NOMO-1 (cell line): Measurements from ENCODE around the gene MGME1.

Source experiments
- DNase-seq, 2 experiments: peaks; one replicate each; lab custom pipeline; 2025; ENCODE audit not compliant: unreplicated experiment in 2 of 2; lab: John Stamatoyannopoulos, UW

MGME1 gene

DNA sequence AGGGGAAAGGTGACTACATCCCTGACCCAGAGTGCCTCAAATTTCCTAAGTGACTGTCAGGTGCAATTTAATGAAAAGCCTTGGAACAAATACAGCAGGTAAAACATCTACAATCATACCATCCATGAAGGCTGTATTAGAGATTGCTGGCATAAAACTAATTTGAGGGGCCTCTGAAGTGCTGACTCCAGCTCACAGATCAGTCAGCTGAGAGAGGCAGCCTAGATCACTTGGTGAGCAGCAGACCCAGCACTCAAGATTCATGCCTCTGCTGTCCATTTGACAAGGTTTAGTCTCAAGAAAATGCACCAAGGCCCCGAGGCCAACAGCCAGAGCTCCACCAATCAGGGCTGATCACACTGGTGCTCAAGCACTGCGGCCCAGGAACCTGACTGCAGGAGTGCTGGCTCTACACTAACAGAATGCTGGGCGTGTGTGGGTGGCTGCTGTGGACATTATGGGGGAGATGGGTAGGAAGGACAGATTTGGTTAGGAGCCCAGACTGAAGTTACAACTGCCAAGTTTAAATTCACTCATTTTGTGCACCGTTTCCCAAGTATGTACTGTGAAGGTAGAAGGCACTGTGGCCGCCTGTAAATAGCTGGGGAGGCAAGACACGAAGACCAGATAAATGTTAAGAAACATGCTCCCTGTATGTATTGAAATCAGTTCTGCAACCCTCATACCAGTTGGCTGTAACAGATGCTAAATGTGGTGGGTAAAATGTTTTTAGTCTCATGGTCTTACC is 28.4 kb upstream of the MGME1 start:
- DNase-seq: no peak

DNA sequence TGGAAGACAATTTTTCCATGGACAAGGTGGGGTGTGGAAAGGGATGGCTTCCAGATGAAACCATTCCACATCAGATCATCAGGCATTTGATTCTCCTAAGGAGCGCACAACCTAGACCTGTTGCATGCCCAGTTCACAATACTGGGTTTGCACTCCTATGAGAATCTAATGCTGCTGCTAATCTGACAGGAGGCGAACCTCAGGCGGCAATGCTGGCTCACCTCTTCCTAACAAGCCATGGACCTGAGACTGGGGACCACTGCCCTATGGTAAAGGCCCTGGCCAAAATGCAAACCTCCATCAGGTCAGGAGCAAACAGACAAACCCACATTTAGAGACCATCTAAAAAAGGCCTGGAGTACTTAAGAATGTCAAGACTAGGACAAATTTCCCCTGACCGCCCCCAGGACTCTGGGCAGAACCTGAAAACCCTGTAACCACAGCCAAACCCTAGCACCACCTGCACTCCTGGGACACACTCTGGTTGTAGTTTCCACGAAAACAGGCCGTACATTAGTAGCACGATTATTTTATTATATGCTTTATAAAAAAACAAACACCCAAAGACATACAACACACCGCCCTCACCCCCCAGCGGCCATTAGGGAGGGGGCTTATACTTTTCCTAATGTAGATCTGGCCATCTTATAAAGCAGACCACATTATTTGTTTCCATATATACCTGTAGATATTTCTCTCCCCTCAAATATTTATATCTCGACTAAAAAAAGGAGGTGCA is 27.6 kb upstream of the MGME1 start:
- no peak for DNase-seq

- no peak for DNase-seq
Measured at GRCh38 chr20:17941826-17942196, 27.0 kb upstream of the MGME1 start.

DNA sequence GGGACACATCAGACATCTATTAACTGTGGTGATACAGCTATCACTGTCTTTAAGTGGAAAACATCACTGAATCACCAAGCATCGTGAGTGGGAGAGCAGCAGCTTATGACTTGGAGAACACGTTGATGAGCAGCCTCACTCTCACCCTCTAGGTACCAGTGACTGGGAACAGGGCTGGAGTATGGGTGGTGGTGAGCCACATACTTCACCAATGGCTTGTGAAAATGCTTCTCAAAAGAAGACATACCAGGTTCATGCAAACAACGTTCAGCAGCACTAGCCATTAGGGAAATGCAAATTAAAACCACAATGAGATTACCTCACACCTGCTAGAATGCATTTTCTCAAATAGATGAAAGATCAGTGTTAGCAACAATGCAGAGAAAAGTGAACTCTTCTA is 25.5 kb upstream of the MGME1 start:
- no peak for DNase-seq

DNA sequence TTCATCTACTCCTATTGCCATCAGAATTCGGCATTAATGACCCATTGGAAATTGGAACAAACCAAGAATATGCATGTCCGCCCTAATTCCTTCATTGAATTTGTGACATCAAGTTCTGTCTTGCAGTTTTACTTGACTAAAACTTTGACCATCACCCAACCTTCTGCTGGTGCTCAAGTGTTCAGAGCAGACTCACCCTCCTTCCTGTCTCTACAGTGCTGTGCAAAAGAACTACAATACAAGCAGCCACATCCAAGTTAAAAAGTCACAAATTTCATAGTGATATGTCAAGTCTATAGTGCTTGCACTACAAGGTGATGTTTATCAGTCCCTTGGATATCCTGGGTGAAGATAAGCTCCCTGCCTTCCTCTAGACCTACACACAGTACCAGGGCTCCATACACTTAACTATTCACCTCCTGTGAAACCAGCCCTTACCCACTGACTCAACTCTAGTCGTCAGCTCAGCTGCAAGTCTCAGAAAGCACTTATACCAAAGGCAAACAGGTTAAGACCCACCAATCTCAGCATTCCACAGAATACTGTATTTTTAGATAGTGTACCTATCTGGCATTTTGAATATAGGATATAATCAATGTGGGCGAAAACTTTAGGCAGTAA is 23.9 kb upstream of the MGME1 start:
- no peak for DNase-seq

- DNase-seq: no peak
Measured at GRCh38 chr20:17946040-17946439, 22.8 kb upstream of the MGME1 start.

- DNase-seq: no peak
Measured at GRCh38 chr20:17946572-17947473, 22.0 kb upstream of the MGME1 start.

DNA sequence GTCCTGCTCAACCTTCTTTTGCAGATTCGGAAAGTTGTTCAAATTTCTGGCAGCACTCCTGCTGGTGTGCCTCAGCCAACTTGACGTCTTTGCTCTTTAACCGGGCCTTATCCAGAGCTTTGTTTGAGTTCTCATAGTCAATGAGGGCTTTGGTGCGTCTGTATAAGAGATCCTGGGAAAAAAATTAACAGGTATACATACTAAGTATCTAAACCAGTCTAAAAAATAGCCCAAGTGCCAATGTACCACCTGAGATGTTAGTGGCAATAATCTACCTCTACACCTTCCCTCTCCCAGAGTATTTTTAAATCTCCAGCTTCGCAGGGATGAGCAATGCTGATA is 21.4 kb upstream of the MGME1 start:
- DNase-seq: no peak

GRCh38 chr20:17948442-17948841 is 20.4 kb upstream of the MGME1 start:
- DNase-seq: no peak

- DNase-seq: no peak
Measured at GRCh38 chr20:17949899-17950298, 18.9 kb upstream of the MGME1 start.

GRCh38 chr20:17950670-17951069 is 18.1 kb upstream of the MGME1 start:
- DNase-seq: no peak

DNA sequence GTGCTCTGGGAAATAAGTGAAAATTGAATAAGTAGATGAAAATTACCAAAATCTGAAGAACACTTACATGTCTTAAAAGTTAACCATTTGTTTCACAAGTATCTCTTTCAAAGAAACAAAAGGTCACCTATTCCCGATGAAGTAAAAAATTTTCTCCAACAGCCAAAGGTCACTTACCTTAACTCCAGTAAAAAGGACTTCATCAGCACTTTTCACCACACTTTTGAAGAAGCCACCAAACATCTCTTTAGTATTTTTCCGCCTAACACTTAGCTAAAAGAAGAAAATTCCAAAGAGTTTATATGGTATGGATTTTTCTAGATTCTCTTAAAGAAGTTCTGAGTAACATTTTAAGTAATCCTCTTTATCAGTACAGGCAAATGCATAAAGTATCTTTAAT is 17.5 kb upstream of the MGME1 start:
- DNase-seq: no peak

- DNase-seq: no peak
Measured at GRCh38 chr20:17952692-17953684, 15.8 kb upstream of the MGME1 start.

GRCh38 chr20:17953935-17954334 is 14.9 kb upstream of the MGME1 start:
- no peak for DNase-seq

DNA sequence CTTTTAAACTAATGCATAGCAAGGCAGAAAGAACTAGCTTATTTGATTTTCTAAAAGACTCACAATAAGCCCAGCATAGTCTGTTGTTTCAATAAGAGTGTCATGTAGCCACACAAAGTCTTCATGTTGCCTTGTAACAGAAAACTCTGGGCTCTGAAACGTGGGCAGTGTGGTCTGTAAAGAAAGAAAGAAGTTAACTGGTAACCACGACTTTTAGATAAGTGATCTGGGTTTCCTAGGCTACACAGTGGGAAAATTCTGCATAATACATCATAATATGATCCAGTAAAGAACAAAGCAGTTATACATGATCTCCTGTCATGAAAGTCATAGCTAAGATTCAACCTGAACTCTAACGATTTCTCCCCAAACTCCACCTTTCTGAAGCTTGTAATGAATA is 13.5 kb upstream of the MGME1 start:
- no peak for DNase-seq

GRCh38 chr20:17956099-17956685 is 12.6 kb upstream of the MGME1 start:
- DNase-seq: no peak

GRCh38 chr20:17957505-17958363 is 11.1 kb upstream of the MGME1 start:
- no peak for DNase-seq

GRCh38 chr20:17958373-17959256 is 10.2 kb upstream of the MGME1 start:
- DNase-seq: no peak
